ELF-1 (cell line): ENCODE results near the gene RASSF7.

ENCODE experiments used
- DNase-seq: peaks from one replicate; pipeline ENCODE4 v3.0.0-alpha.2; 2016; ENCODE audit warnings: low read depth, low spot score

The RASSF7 gene

GRCh38 chr11:610146-610801 is 49.5 kb downstream of the RASSF7 start:
- DNase-seq: no peak

DNA sequence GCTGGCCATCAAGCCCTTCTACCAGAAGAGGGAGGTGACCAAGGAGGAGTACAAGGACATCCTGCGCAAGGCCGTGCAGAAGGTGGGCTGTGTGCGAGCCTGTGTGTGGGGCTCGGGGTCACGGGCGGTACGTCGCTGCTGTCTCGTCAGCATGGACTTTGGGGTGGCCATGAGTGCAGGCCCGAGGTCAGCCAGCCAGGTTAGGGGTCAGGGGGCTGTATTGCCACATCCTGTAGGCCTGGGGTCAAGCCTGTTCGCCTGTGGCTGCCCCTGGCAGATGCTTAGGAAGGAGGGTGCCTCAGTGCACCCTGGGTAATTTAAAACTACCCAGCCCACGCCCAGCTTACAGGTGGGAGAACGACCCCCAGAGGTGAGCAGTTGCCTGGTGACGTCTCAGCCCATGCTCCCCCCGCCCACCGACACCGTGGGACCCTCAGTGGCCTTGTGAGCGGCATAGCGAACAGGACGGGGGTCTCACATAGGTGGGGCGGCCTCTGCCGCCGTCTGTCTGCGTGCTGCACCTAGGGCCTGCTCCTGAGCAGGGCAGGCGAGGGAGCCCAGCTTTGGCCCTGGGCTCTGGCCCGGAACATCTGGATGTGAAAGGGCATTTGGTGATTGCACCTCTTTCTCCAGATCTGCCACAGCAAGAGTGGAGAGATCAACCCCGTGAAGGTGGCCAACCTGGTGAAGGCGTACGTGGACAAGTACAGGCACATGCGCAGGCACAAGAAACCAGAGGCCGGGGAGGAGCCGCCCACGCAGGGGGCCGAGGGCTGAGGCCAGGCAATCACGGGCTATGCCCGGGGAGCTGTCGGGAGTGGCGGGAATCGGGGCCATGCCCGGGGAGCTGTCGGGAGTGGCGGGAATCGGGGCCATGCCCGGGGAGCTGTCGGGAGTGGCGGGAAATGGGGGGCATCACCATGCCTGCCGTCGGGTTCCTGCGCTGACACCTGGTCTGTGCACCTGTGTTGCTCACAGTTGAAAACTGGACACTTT is 50.5 kb downstream of the RASSF7 start:
- DNase-seq: no peak

DNA sequence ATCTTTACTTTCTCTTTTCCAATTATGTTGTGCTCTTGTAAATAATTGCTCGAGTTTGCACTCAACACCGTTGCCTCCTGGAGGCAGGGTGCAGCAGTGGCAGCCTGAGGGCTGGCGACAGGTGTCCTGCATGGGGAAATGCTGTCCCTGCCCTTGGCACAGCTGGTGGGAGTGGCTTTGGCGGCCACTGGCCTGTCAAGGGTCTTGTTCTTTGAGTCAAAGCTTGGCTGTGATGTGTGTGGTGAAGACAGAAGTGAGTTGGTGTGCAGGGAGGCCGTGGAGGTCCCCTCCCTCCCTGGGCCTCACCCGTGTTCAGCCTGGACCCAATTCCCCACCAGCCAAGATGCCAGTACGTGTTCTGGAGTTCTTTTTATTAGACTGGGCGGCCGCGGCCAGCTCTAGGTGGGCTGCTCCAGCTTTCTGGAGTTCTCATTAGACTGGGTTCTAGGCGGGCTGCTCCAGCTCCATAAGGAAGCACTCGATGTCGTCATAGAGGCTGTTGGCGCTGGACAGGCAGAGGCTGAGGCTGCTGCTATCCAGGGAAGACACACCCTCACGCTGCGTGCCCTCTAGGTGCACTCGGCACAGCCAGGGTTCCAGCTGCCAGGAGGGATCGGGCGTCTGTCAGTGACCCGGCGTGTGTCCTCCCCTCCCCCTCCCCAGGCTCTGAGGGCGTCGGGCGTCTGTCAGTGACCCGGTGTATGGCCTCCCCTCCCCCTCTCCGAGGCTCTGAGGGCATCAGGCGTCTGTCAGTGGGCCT is 51.6 kb downstream of the RASSF7 start:
- peak; percentile 36 for DNase-seq

- no peak for DNase-seq
Observed at GRCh38 chr11:612961-613300, 52.2 kb downstream of the RASSF7 start.

- peak; percentile 58 for DNase-seq
Observed at GRCh38 chr11:613369-613968, 52.7 kb downstream of the RASSF7 start.
